H1 (cell line): ENCODE results near the gene DPP4. TPM values are rescaled to one million over a fixed set of nuclear protein-coding genes. Genes with fewer than 3 reads are reported as not detected.

Experiments
- CTCF ChIA-PET: fragments of 300-600 bp; sonication (Branson Sonifier 250); formaldehyde crosslinking; loops from one replicate; lab custom pipeline; 2021; ENCODE audit not compliant: partially characterized antibody; lab: Charles Lee
- POLR2A ChIA-PET: fragments of 300-600 bp; sonication (Branson Sonifier 250); formaldehyde crosslinking; loops from one replicate; lab custom pipeline; 2021; ENCODE audit warnings: inconsistent platforms; ENCODE audit not compliant: partially characterized antibody; lab: Charles Lee
- DNase-seq, 2 experiments: peaks; one replicate each; pipeline versions ENCODE4 v3.0.0 to v3.0.0-alpha.2; 2010 to 2022; ENCODE audit warnings: low spot score in 2 of 2, low read depth in 1 of 2, mixed read lengths in 1 of 2
- FAIRE-seq: peaks from 2 replicates; lab custom pipeline; 2011; peaks lifted over from hg19 to GRCh38; lab: Jason Lieb, UNC
- H2AFZ ChIP-seq: 2 replicates; pipeline ENCODE4 v1.8.1; 2012; ENCODE audit warnings: low read length, inconsistent platforms
- H2AK5ac ChIP-seq: 2 replicates; pipeline ENCODE4 v1.6.1; 2013; ENCODE audit warnings: low read depth, low read length
- H2BK120ac ChIP-seq: replicated peaks from 2 replicates; pipeline ENCODE3; 2013; ENCODE audit warnings: low read depth, low read length, inconsistent platforms
- H2BK12ac ChIP-seq: 2 replicates; pipeline ENCODE4 v1.6.1; 2013; ENCODE audit warnings: low read depth, low read length
- H2BK15ac ChIP-seq: 2 replicates; pipeline ENCODE4 v1.6.1; 2013; ENCODE audit warnings: low read length
- H2BK20ac ChIP-seq: 2 replicates; pipeline ENCODE4 v1.6.1; 2013; ENCODE audit warnings: low read length
- H2BK5ac ChIP-seq: 2 replicates; pipeline ENCODE4 v1.6.1; 2013; ENCODE audit warnings: low read depth, low read length
- H3K14ac ChIP-seq: 2 replicates; pipeline ENCODE4 v1.6.1; 2013; ENCODE audit warnings: inconsistent platforms; ENCODE audit not compliant: insufficient read length
- H3K18ac ChIP-seq: 2 replicates; pipeline ENCODE4 v1.6.1; 2013; ENCODE audit warnings: low read length; ENCODE audit errors: extremely low read depth
- H3K23ac ChIP-seq: 2 replicates; pipeline ENCODE4 v1.6.1; 2013; ENCODE audit warnings: inconsistent platforms; ENCODE audit not compliant: insufficient read length
- H3K23me2 ChIP-seq: 2 replicates; pipeline ENCODE4 v1.6.1; 2013; ENCODE audit warnings: low read depth, low read length
- H3K27ac ChIP-seq: 2 replicates; pipeline ENCODE4 v1.6.1; 2011; ENCODE audit warnings: low read depth, low read length, inconsistent platforms
- H3K27me3 ChIP-seq, 4 experiments: replicated peaks in 1 of 4; 1 replicate in 1 of 4; 2 replicates in 3 of 4; pipeline versions ENCODE4 v1.6.1 to v1.8.1; 2011 to 2013; ENCODE audit warnings: low read length in 3 of 4, mild to moderate bottlenecking in 3 of 4, inconsistent platforms in 2 of 4, mixed read lengths in 2 of 4, moderate library complexity in 1 of 4; ENCODE audit not compliant: control insufficient read depth in 3 of 4, insufficient read depth in 3 of 4; ENCODE audit errors: extremely low read depth in 1 of 4
- H3K36me3 ChIP-seq, 4 experiments: 2 replicates each; pipeline versions ENCODE4 v1.6.1 to v1.8.1; 2011 to 2013; ENCODE audit warnings: mild to moderate bottlenecking in 4 of 4, low read length in 3 of 4, moderate library complexity in 2 of 4, control low read depth in 1 of 4, inconsistent platforms in 1 of 4; ENCODE audit not compliant: insufficient read depth in 4 of 4, control insufficient read depth in 2 of 4
- H3K4ac ChIP-seq: replicated peaks from 2 replicates; pipeline ENCODE3; 2013; ENCODE audit warnings: low read length, low read depth, mixed read lengths, inconsistent platforms; ENCODE audit not compliant: insufficient read length
- H3K4me1 ChIP-seq, 4 experiments: replicated peaks in 1 of 4; 1 replicate in 1 of 4; 2 replicates in 3 of 4; pipeline versions ENCODE4 v1.6.1 to v1.8.1; 2011 to 2013; ENCODE audit warnings: low read length in 3 of 4, inconsistent platforms in 2 of 4, mixed read lengths in 1 of 4; ENCODE audit not compliant: insufficient read depth in 4 of 4, control insufficient read depth in 3 of 4
- H3K4me2 ChIP-seq, 2 experiments: 2 replicates each; pipeline versions ENCODE4 v1.6.1 to v1.8.1; 2011 to 2013; ENCODE audit warnings: low read depth in 2 of 2, low read length in 2 of 2, control low read depth in 1 of 2, inconsistent platforms in 1 of 2, mild to moderate bottlenecking in 1 of 2; ENCODE audit not compliant: insufficient read depth in 1 of 2
- H3K4me3 ChIP-seq, 4 experiments: fragments of 200-600, 300-600 bp in 1 of 4; sonication (generic), shearing (Covaris generic), sonication (Bioruptor Twin) in 1 of 4; 2 replicates each; pipeline versions ENCODE4 v1.5.1 to v1.8.1; 2011 to 2016; ENCODE audit warnings: low read length in 4 of 4, low read depth in 3 of 4, control low read depth in 2 of 4, inconsistent platforms in 2 of 4, mild to moderate bottlenecking in 2 of 4, mixed read lengths in 1 of 4, moderate library complexity in 1 of 4; ENCODE audit not compliant: insufficient read depth in 2 of 4; ENCODE audit errors: extremely low read depth in 1 of 4
- H3K56ac ChIP-seq: replicated peaks from 2 replicates; pipeline ENCODE3; 2013; ENCODE audit warnings: low read depth, mild to moderate bottlenecking, mixed read lengths, low read length, inconsistent platforms; ENCODE audit not compliant: insufficient read length
- H3K79me1 ChIP-seq: 2 replicates; pipeline ENCODE4 v1.6.1; 2013; ENCODE audit warnings: low read depth, low read length, control low read depth
- H3K79me2 ChIP-seq, 2 experiments: 2 replicates each; pipeline versions ENCODE4 v1.6.1 to v1.8.1; 2012 to 2013; ENCODE audit warnings: low read length in 2 of 2, mild to moderate bottlenecking in 2 of 2, inconsistent platforms in 1 of 2; ENCODE audit not compliant: insufficient read depth in 2 of 2, control insufficient read depth in 1 of 2
- H3K9ac ChIP-seq, 4 experiments: replicated peaks in 1 of 4; 1 replicate in 1 of 4; 2 replicates in 3 of 4; pipeline versions ENCODE4 v1.6.1 to v1.8.1; 2011 to 2013; ENCODE audit warnings: low read depth in 3 of 4, low read length in 3 of 4, control low read depth in 2 of 4, mild to moderate bottlenecking in 2 of 4, moderate library complexity in 2 of 4, inconsistent platforms in 1 of 4; ENCODE audit errors: extremely low read depth in 1 of 4
- H3K9me3 ChIP-seq, 2 experiments: 2 replicates each; pipeline versions ENCODE4 v1.6.1 to v1.8.1; 2012 to 2013; ENCODE audit warnings: mild to moderate bottlenecking in 2 of 2, moderate library complexity in 2 of 2, control low read depth in 1 of 2, inconsistent platforms in 1 of 2, low read depth in 1 of 2, low read length in 1 of 2, mixed read lengths in 1 of 2; ENCODE audit not compliant: insufficient read depth in 2 of 2
- H4K20me1 ChIP-seq, 2 experiments: replicated peaks in 1 of 2; 2 replicates each; pipeline versions ENCODE3 to v1.8.1; 2011 to 2013; ENCODE audit warnings: inconsistent platforms in 2 of 2, low read length in 2 of 2, mild to moderate bottlenecking in 1 of 2; ENCODE audit not compliant: insufficient read depth in 2 of 2, control insufficient read depth in 1 of 2
- H4K5ac ChIP-seq: 2 replicates; pipeline ENCODE4 v1.6.1; 2013; ENCODE audit warnings: low read length, low read depth, mixed read lengths, inconsistent platforms; ENCODE audit not compliant: insufficient read length
- H4K8ac ChIP-seq: 2 replicates; pipeline ENCODE4 v1.8.0; 2013; ENCODE audit warnings: mild to moderate bottlenecking, moderate library complexity, low read length, inconsistent platforms; ENCODE audit not compliant: insufficient read depth; ENCODE audit errors: extremely low read depth
- H4K91ac ChIP-seq: replicated peaks from 2 replicates; pipeline ENCODE3; 2013; ENCODE audit warnings: low read length, mixed read lengths, inconsistent platforms; ENCODE audit not compliant: insufficient read length
- ASH2L ChIP-seq: fragments of 200-600, 300-600 bp; sonication (generic); IDR thresholded peaks from one replicate; pipeline ENCODE4 v1.7.1; 2017; ENCODE audit warnings: low read length
- ATF2 ChIP-seq: IDR thresholded peaks from 2 replicates; pipeline ENCODE4 v1.6.1; 2012; ENCODE audit warnings: low read length, inconsistent platforms
- BACH1 ChIP-seq: IDR thresholded peaks from 2 replicates; pipeline ENCODE4 v1.6.1; 2012; ENCODE audit warnings: low read length, improper control_type of control experiment
- BCL11A ChIP-seq, 2 experiments: IDR thresholded peaks; one replicate each; pipeline ENCODE4 v1.6.1; 2011; ENCODE audit warnings: low read depth in 2 of 2, low read length in 2 of 2, mild to moderate bottlenecking in 2 of 2
- CBX5 ChIP-seq: fragments of 300-800, 300-1000 bp; sonication (generic); IDR thresholded peaks from 2 replicates; pipeline ENCODE4 v1.7.1; 2016; ENCODE audit warnings: antibody characterized with exemption, low read length, low read depth
- CTBP2 ChIP-seq: IDR thresholded peaks from 2 replicates; pipeline ENCODE4 v1.7.0; 2011; ENCODE audit warnings: borderline replicate concordance, mild to moderate bottlenecking, moderate library complexity, mixed read lengths, low read length; ENCODE audit not compliant: insufficient read depth, insufficient read length
- EP300 ChIP-seq, 2 experiments: IDR thresholded peaks; 1 replicate in 1 of 2; 2 replicates in 1 of 2; pipeline ENCODE4 v1.6.1; 2011 to 2012; ENCODE audit warnings: low read depth in 2 of 2, low read length in 2 of 2, mild to moderate bottlenecking in 2 of 2, borderline replicate concordance in 1 of 2, inconsistent platforms in 1 of 2, moderate library complexity in 1 of 2
- GTF2F1 ChIP-seq: IDR thresholded peaks from 2 replicates; pipeline ENCODE4 v1.6.1; 2012; ENCODE audit warnings: low read depth, low read length, improper control_type of control experiment, borderline replicate concordance
- KDM1A ChIP-seq: fragments of 200-600, 300-600 bp; sonication (generic); IDR thresholded peaks from 2 replicates; pipeline ENCODE4 v1.7.1; 2016; ENCODE audit warnings: mild to moderate bottlenecking, low read length, borderline replicate concordance
- MAFK ChIP-seq: IDR thresholded peaks from 2 replicates; pipeline ENCODE4 v1.6.1; 2012; ENCODE audit warnings: low read depth, mild to moderate bottlenecking, improper control_type of control experiment, low read length
- RFX5 ChIP-seq: IDR thresholded peaks from 2 replicates; pipeline ENCODE4 v1.6.1; 2011; ENCODE audit warnings: low read depth, low read length, improper control_type of control experiment, borderline replicate concordance
- polyA plus RNA-seq, 7 experiments: library from polyadenylated mRNA; depleted of rRNA in 3 of 7; stranded (reverse) in 5 of 7; unstranded in 2 of 7; fragments of >200 nt in 5 of 7; fragments of 200-250 nt in 2 of 7; gene quantifications; 1 replicate in 5 of 7; 2 replicates in 1 of 7; 4 replicates in 1 of 7; pipeline versions ENCODE4 v1.2.1 to v1.2.3, GENCODE V29; 2011 to 2013; ENCODE audit warnings: missing spikeins in 2 of 7, mixed read lengths in 2 of 7
- total RNA-seq: library from RNA; stranded (reverse); fragmentation: NEBNext Ultra II Directional; extraction: Animal tissue kit (Norgen Biotek cat#: 25700); gene quantifications from 2 replicates; pipeline ENCODE4 v1.2.1, GENCODE V29; 2021
- TF ChIP-seq, protein P1 (sequence below): IDR thresholded peaks from 2 replicates; pipeline ENCODE4 v1.6.1; 2011; ENCODE audit warnings: low read length, improper control_type of control experiment

The DPP4 gene
- total and polyA plus RNA-seq, 2 of the 8 experiments (the other 6 are each of a cell fraction or from before 2014, with no cell fraction given), result 1.3 to 3.1 TPM

DNA sequence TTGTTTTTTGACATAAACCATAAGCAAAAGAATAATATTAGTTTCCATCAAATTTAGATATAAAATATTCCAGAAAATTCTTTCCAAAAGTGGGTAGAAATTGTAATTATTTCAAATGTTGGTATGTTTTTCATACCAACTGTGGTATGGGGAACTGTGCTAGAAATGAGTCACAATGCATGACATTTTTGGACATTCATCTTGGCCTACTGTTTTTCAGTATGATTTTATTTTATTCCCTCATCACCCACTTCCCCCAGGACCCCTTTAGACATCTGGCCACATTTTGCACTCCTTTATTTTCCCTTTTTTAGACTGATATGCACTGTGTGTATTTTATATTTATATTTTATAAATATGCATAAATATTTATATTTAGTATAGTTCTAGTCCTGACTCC lies 97.1 kb downstream of the DPP4 start:
- H2BK12ac ChIP-seq, result no peak overlapping the region
- no peaks in the 10 kb centered on the region for H3K23me2 ChIP-seq
- no peak overlapping the region for H3K18ac ChIP-seq
- H3K4me3 ChIP-seq, result no peak overlapping the region
- no peaks in the 10 kb centered on the region for H3K9me3 ChIP-seq
- H2AFZ ChIP-seq, result no peak overlapping the region
- H3K79me2 ChIP-seq, result no peaks in the 10 kb centered on the region
- no peak overlapping the region for H3K27ac ChIP-seq
- FAIRE-seq (no peak), DNase-seq (no peak)
- no peak overlapping the region for H2BK15ac ChIP-seq
- no peak overlapping the region for H2AK5ac ChIP-seq
- H3K36me3 ChIP-seq, result no peaks in the 10 kb centered on the region
- ChIA-PET POLR2A (no interaction called here), CTCF (interaction anchor here (4.2 kb wide), 1 partner anchor 11 kb away, joined by 20 read pairs; no protein-coding TSS in a partner anchor)
- H3K56ac ChIP-seq, result no peak overlapping the region
- H3K4ac ChIP-seq, result no peak overlapping the region
- no peaks in the 10 kb centered on the region for H4K20me1 ChIP-seq
- H3K79me1 ChIP-seq, result no peaks in the 10 kb centered on the region
- H3K9ac ChIP-seq, result no peak overlapping the region
- no peaks in the 10 kb centered on the region for H3K27me3 ChIP-seq
- H4K91ac ChIP-seq, result no peak overlapping the region
- H3K4me1 ChIP-seq, result peaks cover 0 to 2% (median 0%) of the 10 kb centered on the region in 4 experiments; a peak in 1 of 7 replicates
- no peak overlapping the region for H3K4me2 ChIP-seq
- no peak overlapping the region for H2BK120ac ChIP-seq
- no peak overlapping the region for H3K23ac ChIP-seq
- no peak overlapping the region for H3K14ac ChIP-seq
- H4K5ac ChIP-seq, result no peak overlapping the region
- no peak overlapping the region for H4K8ac ChIP-seq
- no peak overlapping the region for H2BK20ac ChIP-seq
- H2BK5ac ChIP-seq, result no peak overlapping the region
- TF ChIP-seq GTF2F1 (no peak), ASH2L (no peak), BCL11A (IDR thresholded peaks at IDR 0.05; ENCODE audit: low read depth in 2 of 2, low read length in 2 of 2) (no peak), KDM1A (no peak), EP300 (IDR thresholded peaks at IDR 0.05; ENCODE audit: borderline replicate concordance in 1 of 2, low read depth in 2 of 2, low read length in 2 of 2) (no peak), RFX5 (no peak), CBX5 (no peak), BACH1 (no peak), MAFK (no peak), CTBP2 (no peak), ATF2 (no peak)
- TF ChIP-seq, protein P1, sequence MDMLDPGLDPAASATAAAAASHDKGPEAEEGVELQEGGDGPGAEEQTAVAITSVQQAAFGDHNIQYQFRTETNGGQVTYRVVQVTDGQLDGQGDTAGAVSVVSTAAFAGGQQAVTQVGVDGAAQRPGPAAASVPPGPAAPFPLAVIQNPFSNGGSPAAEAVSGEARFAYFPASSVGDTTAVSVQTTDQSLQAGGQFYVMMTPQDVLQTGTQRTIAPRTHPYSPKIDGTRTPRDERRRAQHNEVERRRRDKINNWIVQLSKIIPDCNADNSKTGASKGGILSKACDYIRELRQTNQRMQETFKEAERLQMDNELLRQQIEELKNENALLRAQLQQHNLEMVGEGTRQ, result no peak
